ENCODE measurements around the gene SF3B3.
"Not testable (repeated sequence)": the region's sequence is repeated elsewhere in the genome, so short reads cannot be mapped to it uniquely, and the experiment has no call there.

Gene SF3B3

GRCh38 chr16:70529051-70529777 is 5.6 kb downstream of the SF3B3 start:
- H3K4me1 ChIP-seq = peaks cover 9% of the 10 kb centered on the region
- peak; percentile 59 for TF ChIP-seq CTCF (IDR thresholded peaks at IDR 0.05; ENCODE audit: low read depth, low read length)
- H3K9me3 ChIP-seq = no peaks in the 10 kb centered on the region
- DNase-seq = no peak
- H3K36me3 ChIP-seq = peaks cover 86% of the 10 kb centered on the region
- no peaks in the 10 kb centered on the region for H3K27me3 ChIP-seq
- H3K4me3 ChIP-seq (ENCODE audit: low read depth, low read length) = peak overlapping the region; percentile 12; the same call in 1 of the 2 replicates

DNA sequence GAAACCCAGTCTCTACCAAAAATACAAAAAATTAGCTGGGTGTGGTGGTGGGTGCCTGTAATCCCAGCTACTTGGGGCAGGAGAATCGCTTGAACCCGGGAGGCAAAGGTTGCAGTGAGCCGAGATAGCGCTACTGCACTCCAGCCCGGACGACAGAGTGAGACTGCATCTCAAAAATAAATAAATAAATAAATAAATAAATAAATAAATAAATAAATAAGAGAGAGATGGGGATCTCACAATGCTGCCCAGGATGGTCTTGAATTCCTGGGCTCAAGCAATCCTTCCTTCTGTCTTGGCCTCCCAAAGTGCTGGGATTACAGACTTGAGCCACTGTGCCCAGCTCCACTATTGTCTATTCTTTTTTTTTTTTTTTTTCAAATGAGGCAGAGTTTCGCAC is 6.3 kb downstream of the SF3B3 start:
- not testable (repeated sequence) for H3K4me1 ChIP-seq; H3K4me3 ChIP-seq (ENCODE audit: low read depth, low read length); DNase-seq; H3K9me3 ChIP-seq; H3K27me3 ChIP-seq
- peaks cover 90% of the 10 kb centered on the region for H3K36me3 ChIP-seq

DNA sequence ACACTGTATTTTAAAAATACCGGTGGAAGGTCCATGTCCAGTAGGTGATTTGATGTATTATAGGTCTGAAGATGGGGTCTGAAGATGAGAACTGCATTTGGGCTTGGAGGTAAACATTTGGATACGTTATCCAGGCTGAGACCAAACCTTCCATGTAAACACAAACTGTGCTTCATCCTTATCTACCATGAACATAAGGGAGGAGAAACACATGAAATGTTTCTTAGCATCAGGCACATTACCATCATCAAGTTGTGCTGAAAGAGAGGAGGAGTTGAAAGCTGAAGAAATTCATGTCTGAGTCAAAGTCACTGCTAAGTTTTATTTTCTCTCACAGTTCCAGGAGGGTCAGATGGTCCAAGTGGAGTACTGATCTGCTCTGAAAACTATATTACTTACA is 11.4 kb downstream of the SF3B3 start:
- no peaks in the 10 kb centered on the region for H3K4me1 ChIP-seq
- no peaks in the 10 kb centered on the region for H3K9me3 ChIP-seq
- no peak overlapping the region for H3K4me3 ChIP-seq (ENCODE audit: low read depth, low read length)
- no peak for DNase-seq
- H3K27me3 ChIP-seq = no peaks in the 10 kb centered on the region
- no peak for TF ChIP-seq CTCF (IDR thresholded peaks at IDR 0.05; ENCODE audit: low read depth, low read length)
- peaks cover 99% of the 10 kb centered on the region for H3K36me3 ChIP-seq

DNA sequence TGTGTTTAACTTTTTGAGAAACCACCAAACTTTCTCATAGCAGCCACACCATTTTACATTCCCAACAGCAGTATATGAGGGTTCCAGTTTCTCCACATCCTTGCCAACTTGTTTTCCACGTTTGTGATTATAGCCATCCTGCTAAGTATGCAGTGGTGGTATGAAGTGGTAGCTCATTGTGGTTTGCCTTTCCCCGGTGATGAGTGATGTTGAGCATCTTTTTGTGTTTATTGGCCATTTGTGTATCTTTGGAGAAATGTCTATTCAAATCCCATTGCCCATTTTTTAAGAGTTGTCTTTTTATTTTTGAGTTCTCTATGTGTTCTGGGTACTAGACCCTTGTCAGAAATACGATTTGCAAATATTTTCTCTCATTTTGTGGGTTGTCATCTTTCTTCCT is 17.4 kb downstream of the SF3B3 start:
- no peak for TF ChIP-seq CTCF (IDR thresholded peaks at IDR 0.05; ENCODE audit: low read depth, low read length)

GRCh38 chr16:70544548-70544947 is 20.9 kb downstream of the SF3B3 start:
- TF ChIP-seq CTCF (IDR thresholded peaks at IDR 0.05; ENCODE audit: low read depth, low read length) = no peak
- no peaks in the 10 kb centered on the region for H3K4me1 ChIP-seq
- H3K4me3 ChIP-seq (ENCODE audit: low read depth, low read length) = no peak overlapping the region
- no peaks in the 10 kb centered on the region for H3K9me3 ChIP-seq
- no peak for DNase-seq
- no peaks in the 10 kb centered on the region for H3K27me3 ChIP-seq
- H3K36me3 ChIP-seq = peaks cover 98% of the 10 kb centered on the region

More for the DNA sequence above, 17.4 kb downstream of the SF3B3 start:
- Histone ChIP-seq H3K36me3 (peaks cover 98% of the 10 kb centered on the region), H3K27me3 (no peaks in the 10 kb centered on the region), H3K4me1 (no peaks in the 10 kb centered on the region), H3K4me3 (ENCODE audit: low read depth, low read length) (no peak overlapping the region), H3K9me3 (no peaks in the 10 kb centered on the region)
- no peak for DNase-seq

GRCh38 chr16:70548936-70549335 is 25.3 kb downstream of the SF3B3 start:
- Histone ChIP-seq H3K9me3 (no peaks in the 10 kb centered on the region), H3K27me3 (no peaks in the 10 kb centered on the region), H3K4me1 (no peaks in the 10 kb centered on the region), H3K36me3 (peaks cover 100% of the 10 kb centered on the region), H3K4me3 (ENCODE audit: low read depth, low read length) (no peak overlapping the region)
- no peak for TF ChIP-seq CTCF (IDR thresholded peaks at IDR 0.05; ENCODE audit: low read depth, low read length)
- no peak for DNase-seq

Data from BE2C (cell line).